Neural crest cell (in vitro differentiated cells): Measurements from ENCODE around the gene CNTN4. TPM values are rescaled to one million over a fixed set of nuclear protein-coding genes. Genes with fewer than 3 reads are reported as not detected.

Experiments used
- DNase-seq: peaks from one replicate; pipeline ENCODE4 v3.0.0; 2021; ENCODE audit warnings: low read depth, mixed read lengths, low spot score
- H3K27ac Mint-ChIP-seq: one replicate; pipeline ENCODE4 v1.8.0; 2021; ENCODE audit warnings: mild to moderate bottlenecking, mixed read lengths; ENCODE audit not compliant: unreplicated experiment
- H3K27me3 Mint-ChIP-seq: 2 replicates; pipeline ENCODE4 v1.8.0; 2021; ENCODE audit warnings: low read depth, mild to moderate bottlenecking, mixed read lengths
- H3K36me3 Mint-ChIP-seq: 2 replicates; pipeline ENCODE4 v1.8.0; 2021; ENCODE audit warnings: low read depth, mild to moderate bottlenecking, mixed read lengths
- H3K4me1 Mint-ChIP-seq: 2 replicates; pipeline ENCODE4 v1.8.0; 2021; ENCODE audit warnings: mixed read lengths
- H3K4me3 Mint-ChIP-seq: one replicate; pipeline ENCODE4 v1.8.0; 2021; ENCODE audit warnings: mild to moderate bottlenecking, mixed read lengths
- H3K9me3 Mint-ChIP-seq: 2 replicates; pipeline ENCODE4 v1.8.0; 2021; ENCODE audit warnings: mixed read lengths
- CTCF ChIP-seq: fragments of 200-600 bp; sonication (generic); conservative IDR thresholded peaks from 2 replicates; pipeline ENCODE4 v1.5.0; 2021; ENCODE audit warnings: antibody characterized with exemption, mild to moderate bottlenecking
- total RNA-seq: library from RNA; stranded (reverse); gene quantifications from 2 replicates; pipeline ENCODE4 v1.2.1, GENCODE V29; 2021

CNTN4 gene
- total RNA-seq, 1 donor from 2014 or later, result 2.9 TPM

DNA sequence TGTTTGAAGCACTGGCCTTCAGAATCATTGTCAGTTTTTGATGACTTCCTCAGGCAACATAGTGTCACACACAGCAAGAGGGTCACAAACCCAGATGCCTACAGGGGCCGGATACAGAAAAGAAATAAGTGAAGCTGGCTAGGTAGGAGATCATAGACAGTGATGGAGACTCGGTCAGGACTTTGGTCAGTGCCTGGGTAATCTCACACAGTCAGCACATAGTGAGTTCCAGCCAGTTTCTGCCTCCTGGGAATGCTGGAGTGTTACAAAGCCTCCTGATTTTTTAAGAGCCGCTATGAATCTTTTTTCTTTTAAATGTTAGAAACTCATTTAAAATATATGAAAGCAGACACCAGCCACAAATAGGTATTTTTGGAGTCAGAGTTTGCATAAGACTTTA lies 612.4 kb downstream of the CNTN4 start:
- H3K4me3 Mint-ChIP-seq, result no peak overlapping the region
- no peak for DNase-seq
- no peaks in the 10 kb centered on the region for H3K9me3 Mint-ChIP-seq
- no peaks in the 10 kb centered on the region for H3K36me3 Mint-ChIP-seq
- H3K27ac Mint-ChIP-seq, result no peak overlapping the region
- H3K27me3 Mint-ChIP-seq, result no peaks in the 10 kb centered on the region
- TF ChIP-seq CTCF, result no peak
- peaks cover 14% of the 10 kb centered on the region for H3K4me1 Mint-ChIP-seq

DNA sequence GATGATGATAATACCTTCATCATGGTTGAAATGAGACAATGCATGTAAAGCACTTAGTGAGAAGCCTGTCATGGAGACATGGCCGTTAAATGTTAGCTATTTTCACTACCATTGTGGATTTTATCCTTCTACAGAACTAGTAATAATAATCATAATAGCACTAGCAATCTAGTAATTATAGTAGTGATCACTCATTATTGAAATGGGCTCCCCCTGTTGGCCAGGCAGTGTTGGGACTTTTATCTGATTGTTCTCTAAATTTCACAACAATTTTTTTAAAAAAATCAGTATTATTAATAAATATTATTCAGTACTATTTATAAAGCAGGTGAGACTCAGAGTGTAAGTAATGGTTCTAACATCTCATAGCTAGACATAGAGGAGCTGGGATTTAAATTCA lies 615.3 kb downstream of the CNTN4 start:
- no peaks in the 10 kb centered on the region for H3K27me3 Mint-ChIP-seq
- no peaks in the 10 kb centered on the region for H3K36me3 Mint-ChIP-seq
- peaks cover 14% of the 10 kb centered on the region for H3K4me1 Mint-ChIP-seq
- no peak overlapping the region for H3K4me3 Mint-ChIP-seq
- no peak overlapping the region for H3K27ac Mint-ChIP-seq
- peak; percentile 56 for TF ChIP-seq CTCF
- no peaks in the 10 kb centered on the region for H3K9me3 Mint-ChIP-seq
- no peak for DNase-seq

DNA sequence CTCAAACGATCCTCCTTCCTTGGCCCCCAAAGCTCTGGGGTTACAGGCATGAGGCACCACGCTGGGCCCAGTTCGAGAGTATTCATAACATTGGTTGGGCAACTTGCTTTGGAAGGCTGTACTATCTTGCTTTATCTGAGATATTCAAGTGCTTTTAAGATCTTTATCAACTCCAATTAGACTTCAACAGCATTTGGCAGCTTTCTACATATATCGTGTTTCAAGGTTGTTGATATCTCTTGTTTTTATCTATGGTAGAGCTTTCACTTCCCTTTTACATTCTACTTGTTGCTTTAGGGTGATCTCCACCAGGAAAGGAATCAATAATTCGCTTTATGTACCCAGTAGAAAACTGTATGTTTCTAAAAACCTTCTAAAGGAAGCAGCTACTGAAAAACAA lies 616.2 kb downstream of the CNTN4 start:
- no peak for TF ChIP-seq CTCF
- no peak for DNase-seq
- Mint-ChIP-seq H3K27ac (no peak overlapping the region), H3K4me3 (no peak overlapping the region), H3K9me3 (no peaks in the 10 kb centered on the region), H3K4me1 (peaks cover 14% of the 10 kb centered on the region), H3K36me3 (no peaks in the 10 kb centered on the region), H3K27me3 (no peaks in the 10 kb centered on the region)

GRCh38 chr3:2727101-2727500 lies 628.4 kb downstream of the CNTN4 start:
- H3K27ac Mint-ChIP-seq, result peak overlapping the region; percentile 79
- no peaks in the 10 kb centered on the region for H3K36me3 Mint-ChIP-seq
- peak overlapping the region; percentile 2 for H3K4me3 Mint-ChIP-seq
- peaks cover 28% of the 10 kb centered on the region for H3K4me1 Mint-ChIP-seq
- H3K27me3 Mint-ChIP-seq, result peaks cover 3% of the 10 kb centered on the region
- no peak for TF ChIP-seq CTCF
- DNase-seq, result no peak
- no peaks in the 10 kb centered on the region for H3K9me3 Mint-ChIP-seq

DNA sequence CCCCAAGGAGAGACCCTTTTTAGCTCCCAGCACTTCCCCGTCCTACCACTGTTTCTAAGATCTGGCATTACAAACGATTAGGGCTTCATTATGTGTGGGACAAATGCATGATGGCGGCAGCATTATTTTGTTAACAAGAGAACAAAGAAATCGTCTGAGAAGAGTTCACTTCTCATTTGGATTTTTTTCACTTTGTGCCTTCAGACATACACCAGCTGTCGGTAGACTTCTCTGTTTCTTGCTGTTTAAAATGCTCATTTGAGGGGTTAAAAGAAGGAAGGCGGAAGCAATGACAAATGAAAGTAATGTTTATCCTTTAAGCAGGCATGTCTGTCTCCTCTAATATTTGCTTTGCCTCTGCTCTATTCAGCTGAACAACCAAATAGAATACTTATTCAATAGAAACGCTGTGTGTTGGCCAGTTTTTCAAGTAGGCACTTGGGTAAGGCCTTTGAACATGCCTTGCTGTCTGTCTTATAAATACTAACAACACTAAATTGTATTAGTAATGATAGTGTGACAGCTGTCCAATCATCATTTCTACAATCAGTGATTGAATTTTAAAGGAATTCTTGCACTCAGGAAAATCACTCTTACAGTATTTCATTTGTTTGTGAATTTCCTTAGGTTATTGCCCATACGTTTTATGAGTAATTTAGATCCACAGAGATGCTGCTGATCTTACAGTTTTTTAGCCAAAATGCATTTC lies 629.1 kb downstream of the CNTN4 start:
- Mint-ChIP-seq H3K9me3 (no peaks in the 10 kb centered on the region), H3K27ac (peak overlapping the region; percentile 79), H3K27me3 (peaks cover 3% of the 10 kb centered on the region), H3K4me3 (peak overlapping the region; percentile 2), H3K36me3 (no peaks in the 10 kb centered on the region), H3K4me1 (peaks cover 32% of the 10 kb centered on the region)
- DNase-seq, result no peak
- no peak for TF ChIP-seq CTCF
